K562 (cell line): ENCODE results near the gene PRKX. TPM values are rescaled to one million over a fixed set of nuclear protein-coding genes. Genes with fewer than 3 reads are reported as not detected.
"Not testable (repeated sequence)": the region's sequence is repeated elsewhere in the genome, so short reads cannot be mapped to it uniquely, and the experiment has no call there.

ENCODE experiments used
- ELF4 ChIP-seq: fragments of 450-650 bp; formaldehyde crosslinking; IDR thresholded peaks from 2 replicates; pipeline ENCODE4 v1.4.0; 2022; ENCODE audit warnings: missing genetic modification characterization
- MAZ ChIP-seq, 2 experiments: fragments of 450-650 bp in 1 of 2; sonication (generic) in 1 of 2; formaldehyde crosslinking; IDR thresholded peaks in 1 of 2; conservative IDR thresholded peaks in 1 of 2; 2 replicates each; pipeline versions ENCODE4 v1.4.0 to v1.5.0; 2020; ENCODE audit warnings: mild to moderate bottlenecking in 1 of 2, missing genetic modification reagents in 1 of 2
- MTF1 ChIP-seq: fragments of 250-450 bp; sonication (Bioruptor Pico); IDR thresholded peaks from 2 replicates; pipeline ENCODE4 v1.9.0; 2021; ENCODE audit warnings: moderate library complexity, mild to moderate bottlenecking, inconsistent platforms, borderline replicate concordance
- MYNN ChIP-seq, 2 experiments: sonication (generic); formaldehyde crosslinking in 1 of 2; IDR thresholded peaks; 2 replicates each; pipeline versions ENCODE4 v1.5.0 to v1.6.1; 2016 to 2020; ENCODE audit warnings: antibody characterized with exemption in 1 of 2, missing genetic modification reagents in 1 of 2
- RHOXF2B ChIP-seq: fragments of 250-450 bp; sonication (Bioruptor Pico); conservative IDR thresholded peaks from 2 replicates; pipeline ENCODE4 v1.5.1; 2021
- TCFL5 ChIP-seq: fragments of 250-450 bp; sonication (Bioruptor Pico); conservative IDR thresholded peaks from 2 replicates; pipeline ENCODE4 v1.6.1; 2021; ENCODE audit warnings: mild to moderate bottlenecking, moderate library complexity, matching md5 sums
- ZBTB17 ChIP-seq: fragments of 450-650 bp; formaldehyde crosslinking; IDR thresholded peaks from 2 replicates; pipeline ENCODE4 v1.4.0; 2020; ENCODE audit warnings: mild to moderate bottlenecking
- ZNF133 ChIP-seq: fragments of 250-450 bp; sonication (Bioruptor Pico); IDR thresholded peaks from 2 replicates; pipeline ENCODE4 v1.4.0; 2020; ENCODE audit warnings: mild to moderate bottlenecking
- ZNF175 ChIP-seq: fragments of 200-800 bp; sonication (Bioruptor generic); IDR thresholded peaks from 2 replicates; pipeline ENCODE4 v1.6.1; 2016; ENCODE audit warnings: low read depth, mild to moderate bottlenecking, missing genetic modification characterization, missing compliant biosample characterization
- ZNF668 ChIP-seq: fragments of 250-450 bp; sonication (Bioruptor Pico); IDR thresholded peaks from 2 replicates; pipeline ENCODE4 v1.8.0; 2022; ENCODE audit warnings: mild to moderate bottlenecking, inconsistent platforms
- polyA plus RNA-seq, 8 experiments: library from polyadenylated mRNA; depleted of rRNA in 4 of 8; stranded (reverse) in 5 of 8; unstranded in 3 of 8; fragments of >200 nt; fragmentation: Nextera tagmentation in 2 of 8; fragmentation: Illumina TruSeq in 1 of 8; extraction: Ambion mirVana in 2 of 8; extraction: Trizol in 1 of 8; gene quantifications; 2 replicates each; pipeline versions ENCODE4 v1.2.1 to v1.2.3, GENCODE V29; 2011 to 2014; ENCODE audit warnings: inconsistent platforms in 1 of 8, missing spikeins in 1 of 8
- total RNA-seq, 7 experiments: library from RNA; depleted of rRNA in 6 of 7; stranded (reverse); fragments of >200 nt in 6 of 7; fragmentation: Illumina TruSeq in 2 of 7; extraction: Trizol in 2 of 7; gene quantifications; 2 replicates each; pipeline versions ENCODE4 v1.2.1 to v1.2.3, GENCODE V29; 2011 to 2021; ENCODE audit warnings: low replicate concordance in 1 of 7
- TF ChIP-seq, protein P1 (sequence below): fragments of 250-450 bp; sonication (Bioruptor Pico); IDR thresholded peaks from 2 replicates; pipeline ENCODE4 v1.5.0; 2021; ENCODE audit warnings: mild to moderate bottlenecking, borderline replicate concordance
- TF ChIP-seq, protein P2 (sequence below), 2 experiments: fragments of 450-650 bp; formaldehyde crosslinking in 1 of 2; IDR thresholded peaks; 2 replicates each; pipeline versions ENCODE4 v1.4.0 to v1.6.1; 2014 to 2020; ENCODE audit warnings: mild to moderate bottlenecking in 2 of 2, borderline replicate concordance in 1 of 2, low read depth in 1 of 2
- TF ChIP-seq, protein P3 (sequence below): fragments of 250-450 bp; sonication (Bioruptor Pico); IDR thresholded peaks from 2 replicates; pipeline ENCODE4 v1.8.0; 2021; ENCODE audit warnings: moderate library complexity, mild to moderate bottlenecking, inconsistent platforms

PRKX gene
- total and polyA plus RNA-seq, 9 of the 15 experiments (the other 6 are each of a cell fraction or from before 2014, with no cell fraction given), result 3.3 to 29.4 (median 23.7) TPM

DNA sequence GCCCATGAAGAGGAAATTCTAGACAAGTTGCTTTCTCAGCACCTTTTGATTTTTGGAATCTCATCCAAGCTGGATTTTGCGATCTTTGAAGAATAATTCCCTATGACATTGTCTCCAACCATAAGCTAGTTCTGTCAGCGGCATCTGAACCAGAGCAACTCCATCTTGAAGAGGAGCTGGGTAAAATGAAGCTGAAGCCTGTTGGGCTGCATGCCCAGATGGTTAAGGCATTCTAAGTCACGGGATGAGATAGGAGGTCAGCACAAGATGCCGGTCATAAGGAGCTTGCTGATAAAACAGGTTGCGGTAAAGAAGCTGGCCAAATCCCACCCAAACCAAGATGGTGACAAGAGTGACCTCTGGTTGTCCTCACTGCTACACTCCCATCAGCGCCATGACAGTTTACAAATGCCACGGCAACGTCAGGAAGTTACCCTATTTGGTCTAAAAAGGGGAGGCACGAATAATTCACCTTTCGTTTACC is 12.0 kb downstream of the PRKX start (continued):
- TF ChIP-seq, protein P1, sequence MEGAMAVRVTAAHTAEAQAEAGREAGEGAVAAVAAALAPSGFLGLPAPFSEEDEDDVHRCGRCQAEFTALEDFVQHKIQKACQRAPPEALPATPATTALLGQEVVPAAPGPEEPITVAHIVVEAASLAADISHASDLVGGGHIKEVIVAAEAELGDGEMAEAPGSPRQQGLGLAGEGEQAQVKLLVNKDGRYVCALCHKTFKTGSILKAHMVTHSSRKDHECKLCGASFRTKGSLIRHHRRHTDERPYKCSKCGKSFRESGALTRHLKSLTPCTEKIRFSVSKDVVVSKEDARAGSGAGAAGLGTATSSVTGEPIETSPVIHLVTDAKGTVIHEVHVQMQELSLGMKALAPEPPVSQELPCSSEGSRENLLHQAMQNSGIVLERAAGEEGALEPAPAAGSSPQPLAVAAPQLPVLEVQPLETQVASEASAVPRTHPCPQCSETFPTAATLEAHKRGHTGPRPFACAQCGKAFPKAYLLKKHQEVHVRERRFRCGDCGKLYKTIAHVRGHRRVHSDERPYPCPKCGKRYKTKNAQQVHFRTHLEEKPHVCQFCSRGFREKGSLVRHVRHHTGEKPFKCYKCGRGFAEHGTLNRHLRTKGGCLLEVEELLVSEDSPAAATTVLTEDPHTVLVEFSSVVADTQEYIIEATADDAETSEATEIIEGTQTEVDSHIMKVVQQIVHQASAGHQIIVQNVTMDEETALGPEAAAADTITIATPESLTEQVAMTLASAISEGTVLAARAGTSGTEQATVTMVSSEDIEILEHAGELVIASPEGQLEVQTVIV (CRISPR knock-in tag), result 0 out of 2 replicates have a peak, but pooled peaks have one; percentile 43
- peak; percentile 97 for TF ChIP-seq TCFL5 (CRISPR knock-in tag)
- peak; percentile 81; the same call in 1 of the 2 replicates for TF ChIP-seq RHOXF2B (CRISPR knock-in tag)
- peak in 1 of 2 experiments; percentile 81; a peak in 2 of 4 replicates for TF ChIP-seq MAZ (CRISPR knock-in tag; conservative IDR thresholded peaks at IDR 0.05 in 1 of 2, IDR thresholded peaks at IDR 0.05 in 1 of 2)
- peak; percentile 96 for TF ChIP-seq ZNF668 (CRISPR knock-in tag)
- TF ChIP-seq, protein P2, sequence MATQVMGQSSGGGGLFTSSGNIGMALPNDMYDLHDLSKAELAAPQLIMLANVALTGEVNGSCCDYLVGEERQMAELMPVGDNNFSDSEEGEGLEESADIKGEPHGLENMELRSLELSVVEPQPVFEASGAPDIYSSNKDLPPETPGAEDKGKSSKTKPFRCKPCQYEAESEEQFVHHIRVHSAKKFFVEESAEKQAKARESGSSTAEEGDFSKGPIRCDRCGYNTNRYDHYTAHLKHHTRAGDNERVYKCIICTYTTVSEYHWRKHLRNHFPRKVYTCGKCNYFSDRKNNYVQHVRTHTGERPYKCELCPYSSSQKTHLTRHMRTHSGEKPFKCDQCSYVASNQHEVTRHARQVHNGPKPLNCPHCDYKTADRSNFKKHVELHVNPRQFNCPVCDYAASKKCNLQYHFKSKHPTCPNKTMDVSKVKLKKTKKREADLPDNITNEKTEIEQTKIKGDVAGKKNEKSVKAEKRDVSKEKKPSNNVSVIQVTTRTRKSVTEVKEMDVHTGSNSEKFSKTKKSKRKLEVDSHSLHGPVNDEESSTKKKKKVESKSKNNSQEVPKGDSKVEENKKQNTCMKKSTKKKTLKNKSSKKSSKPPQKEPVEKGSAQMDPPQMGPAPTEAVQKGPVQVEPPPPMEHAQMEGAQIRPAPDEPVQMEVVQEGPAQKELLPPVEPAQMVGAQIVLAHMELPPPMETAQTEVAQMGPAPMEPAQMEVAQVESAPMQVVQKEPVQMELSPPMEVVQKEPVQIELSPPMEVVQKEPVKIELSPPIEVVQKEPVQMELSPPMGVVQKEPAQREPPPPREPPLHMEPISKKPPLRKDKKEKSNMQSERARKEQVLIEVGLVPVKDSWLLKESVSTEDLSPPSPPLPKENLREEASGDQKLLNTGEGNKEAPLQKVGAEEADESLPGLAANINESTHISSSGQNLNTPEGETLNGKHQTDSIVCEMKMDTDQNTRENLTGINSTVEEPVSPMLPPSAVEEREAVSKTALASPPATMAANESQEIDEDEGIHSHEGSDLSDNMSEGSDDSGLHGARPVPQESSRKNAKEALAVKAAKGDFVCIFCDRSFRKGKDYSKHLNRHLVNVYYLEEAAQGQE (IDR thresholded peaks at IDR 0.05; ENCODE audit: borderline replicate concordance), result 0 out of 2 replicates have a peak, but pooled peaks have one; percentile 6
- TF ChIP-seq, protein P2 (CRISPR knock-in tag; IDR thresholded peaks at IDR 0.05; ENCODE audit: low read depth), result peak; percentile 64; the same call in 1 of the 2 replicates
- TF ChIP-seq ZNF175 (CRISPR knock-in tag), result peak; percentile 100
- peak; percentile 86; the same call in 1 of the 2 replicates for TF ChIP-seq MTF1 (CRISPR knock-in tag)
- peak; percentile 95 for TF ChIP-seq ZNF133
- TF ChIP-seq MYNN (IDR thresholded peaks at IDR 0.05), result 0 out of 2 replicates have a peak, but pooled peaks have one; percentile 26
- TF ChIP-seq MYNN (CRISPR knock-in tag; IDR thresholded peaks at IDR 0.05), result not testable (repeated sequence)
- TF ChIP-seq ELF4 (CRISPR knock-in tag), result peak; percentile 97
- TF ChIP-seq ZBTB17 (CRISPR knock-in tag), result peak; percentile 89
- TF ChIP-seq, protein P3, sequence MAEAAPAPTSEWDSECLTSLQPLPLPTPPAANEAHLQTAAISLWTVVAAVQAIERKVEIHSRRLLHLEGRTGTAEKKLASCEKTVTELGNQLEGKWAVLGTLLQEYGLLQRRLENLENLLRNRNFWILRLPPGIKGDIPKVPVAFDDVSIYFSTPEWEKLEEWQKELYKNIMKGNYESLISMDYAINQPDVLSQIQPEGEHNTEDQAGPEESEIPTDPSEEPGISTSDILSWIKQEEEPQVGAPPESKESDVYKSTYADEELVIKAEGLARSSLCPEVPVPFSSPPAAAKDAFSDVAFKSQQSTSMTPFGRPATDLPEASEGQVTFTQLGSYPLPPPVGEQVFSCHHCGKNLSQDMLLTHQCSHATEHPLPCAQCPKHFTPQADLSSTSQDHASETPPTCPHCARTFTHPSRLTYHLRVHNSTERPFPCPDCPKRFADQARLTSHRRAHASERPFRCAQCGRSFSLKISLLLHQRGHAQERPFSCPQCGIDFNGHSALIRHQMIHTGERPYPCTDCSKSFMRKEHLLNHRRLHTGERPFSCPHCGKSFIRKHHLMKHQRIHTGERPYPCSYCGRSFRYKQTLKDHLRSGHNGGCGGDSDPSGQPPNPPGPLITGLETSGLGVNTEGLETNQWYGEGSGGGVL (CRISPR knock-in tag), result peak; percentile 87
